ENCODE data around the gene KATNB1. TPM values are rescaled to one million over a fixed set of nuclear protein-coding genes. Genes with fewer than 3 reads are reported as not detected.

Gene KATNB1
- total RNA-seq, 3 donors from 2014 or later (not counting 1 experiment from before 2014, with no cell fraction given), result 23.6 to 34.3 (median 29.7) TPM

- peaks cover 6% of the 10 kb centered on the region for H3K36me3 ChIP-seq (ENCODE audit: control insufficient read depth, insufficient read depth, low read length)
Measured at GRCh38 chr16:57747091-57747490, 11.5 kb downstream of the KATNB1 start.

GRCh38 chr16:57747496-57747895 is 11.9 kb downstream of the KATNB1 start:
- H3K27ac Mint-ChIP-seq, result peak overlapping the region in 1 of 2 donors; percentile 62
- peaks cover 4% of the 10 kb centered on the region for H3K36me3 ChIP-seq (ENCODE audit: control insufficient read depth, insufficient read depth, low read length)
- H3K36me3 Mint-ChIP-seq, result no peaks in the 10 kb centered on the region

More at GRCh38 chr16:57747091-57747490, 11.5 kb downstream of the KATNB1 start:
- H3K27ac ChIP-seq (ENCODE audit: low read length), result no peak overlapping the region
- H3K4me1 ChIP-seq (ENCODE audit: control insufficient read depth, insufficient read depth, low read length), result peaks cover 26% of the 10 kb centered on the region
- no peak for TF ChIP-seq CTCF (IDR thresholded peaks at IDR 0.05)
- peaks cover 25 to 33% of the 10 kb centered on the region in 2 donors for H3K4me1 Mint-ChIP-seq
- no peaks in the 10 kb centered on the region for H3K36me3 Mint-ChIP-seq
- WGBS (ENCODE audit: insufficient coverage), result 96% methylated on average over 7 of the region's 7 CpGs
- peak overlapping the region in 1 of 2 donors; percentile 62 for H3K27ac Mint-ChIP-seq
- no peaks in the 10 kb centered on the region for H3K9me3 Mint-ChIP-seq
- H3K4me3 Mint-ChIP-seq, result no peak overlapping the region
- intact Hi-C loops (cut with micrococcal nuclease), result no loop called here
- ATAC-seq (no peak), DNase-seq (no peak)
- H3K27me3 ChIP-seq (ENCODE audit: control insufficient read depth, insufficient read depth, low read length), result no peaks in the 10 kb centered on the region
- H3K4me3 ChIP-seq (ENCODE audit: low read length), result no peak overlapping the region
- no peaks in the 10 kb centered on the region for H3K9me3 ChIP-seq (ENCODE audit: control insufficient read depth, insufficient read depth, low read length)
- no peaks in the 10 kb centered on the region for H3K27me3 Mint-ChIP-seq (ENCODE audit: low read depth in 2 of 2)

GRCh38 chr16:57747996-57748395 is 12.4 kb downstream of the KATNB1 start:
- Histone ChIP-seq H3K4me1 (ENCODE audit: control insufficient read depth, insufficient read depth, low read length) (peaks cover 31% of the 10 kb centered on the region), H3K36me3 (ENCODE audit: control insufficient read depth, insufficient read depth, low read length) (peaks cover 4% of the 10 kb centered on the region), H3K27me3 (ENCODE audit: control insufficient read depth, insufficient read depth, low read length) (no peaks in the 10 kb centered on the region), H3K9me3 (ENCODE audit: control insufficient read depth, insufficient read depth, low read length) (no peaks in the 10 kb centered on the region), H3K4me3 (ENCODE audit: low read length) (no peak overlapping the region), H3K27ac (ENCODE audit: low read length) (no peak overlapping the region)
- Mint-ChIP-seq H3K27ac (no peak overlapping the region), H3K4me3 (no peak overlapping the region), H3K36me3 (no peaks in the 10 kb centered on the region), H3K9me3 (no peaks in the 10 kb centered on the region), H3K4me1 (peaks cover 25 to 33% of the 10 kb centered on the region in 2 donors), H3K27me3 (ENCODE audit: low read depth in 2 of 2) (no peaks in the 10 kb centered on the region)
- no peak for ATAC-seq
- no peak for DNase-seq
- no peak for TF ChIP-seq CTCF (IDR thresholded peaks at IDR 0.05)
- 89% methylated on average over 6 of the region's 6 CpGs for WGBS (ENCODE audit: insufficient coverage)
- intact Hi-C loops (cut with micrococcal nuclease), result no loop called here

More at GRCh38 chr16:57747496-57747895, 11.9 kb downstream of the KATNB1 start:
- H3K27ac ChIP-seq (ENCODE audit: low read length), result no peak overlapping the region
- no peak for DNase-seq
- no peak overlapping the region for H3K4me3 Mint-ChIP-seq
- intact Hi-C loops (cut with micrococcal nuclease), result no loop called here
- no peak for TF ChIP-seq CTCF (IDR thresholded peaks at IDR 0.05)
- H3K27me3 ChIP-seq (ENCODE audit: control insufficient read depth, insufficient read depth, low read length), result no peaks in the 10 kb centered on the region
- no peak overlapping the region for H3K4me3 ChIP-seq (ENCODE audit: low read length)
- WGBS (ENCODE audit: insufficient coverage), result 98% methylated on average over 12 of the region's 12 CpGs
- no peaks in the 10 kb centered on the region for H3K9me3 ChIP-seq (ENCODE audit: control insufficient read depth, insufficient read depth, low read length)
- peaks cover 25 to 33% of the 10 kb centered on the region in 2 donors for H3K4me1 Mint-ChIP-seq
- H3K27me3 Mint-ChIP-seq (ENCODE audit: low read depth in 2 of 2), result no peaks in the 10 kb centered on the region
- no peak for ATAC-seq
- no peaks in the 10 kb centered on the region for H3K9me3 Mint-ChIP-seq
- peaks cover 30% of the 10 kb centered on the region for H3K4me1 ChIP-seq (ENCODE audit: control insufficient read depth, insufficient read depth, low read length)

GRCh38 chr16:57748596-57748995 is 13.0 kb downstream of the KATNB1 start:
- Mint-ChIP-seq H3K27me3 (ENCODE audit: low read depth in 2 of 2) (no peaks in the 10 kb centered on the region), H3K36me3 (no peaks in the 10 kb centered on the region), H3K9me3 (no peaks in the 10 kb centered on the region), H3K4me3 (no peak overlapping the region), H3K4me1 (peaks cover 25 to 33% of the 10 kb centered on the region in 2 donors), H3K27ac (peak overlapping the region; percentile 25 to 73)
- 90% methylated on average over 11 of the region's 11 CpGs for WGBS (ENCODE audit: insufficient coverage)
- no peak overlapping the region for H3K4me3 ChIP-seq (ENCODE audit: low read length)
- no peak for DNase-seq
- no peak for TF ChIP-seq CTCF (IDR thresholded peaks at IDR 0.05)
- H3K9me3 ChIP-seq (ENCODE audit: control insufficient read depth, insufficient read depth, low read length), result no peaks in the 10 kb centered on the region
- no peaks in the 10 kb centered on the region for H3K27me3 ChIP-seq (ENCODE audit: control insufficient read depth, insufficient read depth, low read length)
- intact Hi-C loops (cut with micrococcal nuclease), result no loop called here
- ATAC-seq, result no peak
- peaks cover 10% of the 10 kb centered on the region for H3K36me3 ChIP-seq (ENCODE audit: control insufficient read depth, insufficient read depth, low read length)
- peaks cover 31% of the 10 kb centered on the region for H3K4me1 ChIP-seq (ENCODE audit: control insufficient read depth, insufficient read depth, low read length)
- H3K27ac ChIP-seq (ENCODE audit: low read length), result no peak overlapping the region
